PC-3 (cell line): ENCODE data around the gene RABGGTB.
"Not testable (repeated sequence)": the region's sequence is repeated elsewhere in the genome, so short reads cannot be mapped to it uniquely, and the experiment has no call there.

Experiments
- EZH2 ChIP-seq: fragments of 300-600 bp; sonication (generic); IDR thresholded peaks from one replicate; pipeline ENCODE4 v1.6.1; 2017; ENCODE audit warnings: antibody characterized with exemption, mild to moderate bottlenecking, low read length; ENCODE audit not compliant: unreplicated experiment
- EZH2phosphoT487 ChIP-seq: fragments of 300-600 bp; sonication (generic); IDR thresholded peaks from 2 replicates; pipeline ENCODE4 v1.6.1; 2018; ENCODE audit warnings: mild to moderate bottlenecking, antibody characterized with exemption, low read length, borderline replicate concordance
- TF ChIP-seq, protein P1 (sequence below): fragments of 300-600 bp; sonication (generic); conservative IDR thresholded peaks from 2 replicates; pipeline ENCODE4 v1.5.1; 2017; ENCODE audit warnings: antibody characterized with exemption, low read depth, mild to moderate bottlenecking, low read length

GRCh38 chr1:75778694-75779093 is 7.4 kb upstream of the RABGGTB start:
- TF ChIP-seq, protein P1, sequence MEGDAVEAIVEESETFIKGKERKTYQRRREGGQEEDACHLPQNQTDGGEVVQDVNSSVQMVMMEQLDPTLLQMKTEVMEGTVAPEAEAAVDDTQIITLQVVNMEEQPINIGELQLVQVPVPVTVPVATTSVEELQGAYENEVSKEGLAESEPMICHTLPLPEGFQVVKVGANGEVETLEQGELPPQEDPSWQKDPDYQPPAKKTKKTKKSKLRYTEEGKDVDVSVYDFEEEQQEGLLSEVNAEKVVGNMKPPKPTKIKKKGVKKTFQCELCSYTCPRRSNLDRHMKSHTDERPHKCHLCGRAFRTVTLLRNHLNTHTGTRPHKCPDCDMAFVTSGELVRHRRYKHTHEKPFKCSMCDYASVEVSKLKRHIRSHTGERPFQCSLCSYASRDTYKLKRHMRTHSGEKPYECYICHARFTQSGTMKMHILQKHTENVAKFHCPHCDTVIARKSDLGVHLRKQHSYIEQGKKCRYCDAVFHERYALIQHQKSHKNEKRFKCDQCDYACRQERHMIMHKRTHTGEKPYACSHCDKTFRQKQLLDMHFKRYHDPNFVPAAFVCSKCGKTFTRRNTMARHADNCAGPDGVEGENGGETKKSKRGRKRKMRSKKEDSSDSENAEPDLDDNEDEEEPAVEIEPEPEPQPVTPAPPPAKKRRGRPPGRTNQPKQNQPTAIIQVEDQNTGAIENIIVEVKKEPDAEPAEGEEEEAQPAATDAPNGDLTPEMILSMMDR, result not testable (repeated sequence)
- not testable (repeated sequence) for TF ChIP-seq EZH2phosphoT487, EZH2
